T-helper 1 cell treated with Interleukin-12 subunit alpha and Interleukin-12 subunit beta and Interleukin-4 antibody, amounts not matched to agents 30 μg/mL and 1 μg/mL, for 36 hours (primary cell): ENCODE results near the gene MPP4.

Experiments
- H3K27ac Mint-ChIP-seq: one replicate; pipeline ENCODE4 v1.8.0; 2021; ENCODE audit warnings: mild to moderate bottlenecking, mixed read lengths
- H3K27me3 Mint-ChIP-seq: one replicate; pipeline ENCODE4 v1.8.0; 2021; ENCODE audit warnings: low read depth, mixed read lengths
- H3K36me3 Mint-ChIP-seq: one replicate; pipeline ENCODE4 v1.8.0; 2021; ENCODE audit warnings: low read depth, mixed read lengths
- H3K4me1 Mint-ChIP-seq: one replicate; pipeline ENCODE4 v1.8.0; 2021; ENCODE audit warnings: low read depth, mixed read lengths
- H3K4me3 Mint-ChIP-seq: one replicate; pipeline ENCODE4 v1.8.0; 2021; ENCODE audit warnings: mild to moderate bottlenecking, moderate library complexity, mixed read lengths
- H3K9me3 Mint-ChIP-seq: one replicate; pipeline ENCODE4 v1.8.0; 2021; ENCODE audit warnings: mixed read lengths

MPP4 gene

DNA sequence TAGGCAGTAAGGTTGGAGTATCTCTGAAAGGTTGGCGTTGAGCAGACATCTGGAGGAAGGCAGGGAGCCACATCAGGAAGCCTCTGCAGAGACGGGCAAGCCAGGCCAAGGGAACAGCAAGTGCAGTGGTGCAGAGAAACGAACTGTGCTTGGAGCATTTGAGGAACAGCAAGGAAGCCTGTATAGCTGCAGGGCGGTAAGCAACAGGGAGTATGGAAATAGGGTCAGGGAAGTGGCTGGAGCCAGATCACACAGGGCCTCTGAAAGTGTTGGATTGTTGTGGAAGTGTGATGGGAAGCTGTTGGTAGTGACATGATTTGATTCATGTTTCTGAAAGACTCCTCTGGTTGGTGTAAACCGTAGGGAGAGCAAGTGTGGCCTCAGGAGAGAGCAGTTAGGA, 41.7 kb downstream of the MPP4 start:
- Mint-ChIP-seq H3K27me3 (peaks cover 35% of the 10 kb centered on the region), H3K4me1 (peaks cover 4% of the 10 kb centered on the region)

DNA sequence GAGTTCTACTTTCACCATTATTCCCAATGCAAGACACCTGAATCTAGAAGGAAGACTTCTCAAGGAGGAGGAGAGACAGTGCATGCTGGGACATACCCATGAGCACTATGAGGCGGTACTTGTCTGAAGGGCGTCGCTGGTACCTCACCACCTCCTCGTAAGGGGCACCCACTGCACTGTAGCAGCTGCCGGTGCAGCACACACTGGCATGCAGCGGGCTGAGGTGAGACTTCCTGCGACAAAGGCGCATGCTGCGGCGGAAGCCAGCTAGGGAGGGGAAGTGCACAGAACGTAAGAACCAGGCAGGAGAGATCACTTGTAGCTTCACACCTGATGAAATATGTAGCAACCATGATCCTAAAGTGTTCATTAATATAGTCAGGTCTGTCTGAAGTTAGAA, 42.3 kb downstream of the MPP4 start:
- Mint-ChIP-seq H3K27ac (no peak overlapping the region), H3K4me3 (no peak overlapping the region), H3K27me3 (peaks cover 35% of the 10 kb centered on the region), H3K36me3 (no peaks in the 10 kb centered on the region), H3K4me1 (peaks cover 4% of the 10 kb centered on the region), H3K9me3 (no peaks in the 10 kb centered on the region)

More for the DNA sequence above, 41.7 kb downstream of the MPP4 start:
- H3K9me3 Mint-ChIP-seq: no peaks in the 10 kb centered on the region
- H3K27ac Mint-ChIP-seq: no peak overlapping the region
- H3K36me3 Mint-ChIP-seq: no peaks in the 10 kb centered on the region
- H3K4me3 Mint-ChIP-seq: no peak overlapping the region

DNA sequence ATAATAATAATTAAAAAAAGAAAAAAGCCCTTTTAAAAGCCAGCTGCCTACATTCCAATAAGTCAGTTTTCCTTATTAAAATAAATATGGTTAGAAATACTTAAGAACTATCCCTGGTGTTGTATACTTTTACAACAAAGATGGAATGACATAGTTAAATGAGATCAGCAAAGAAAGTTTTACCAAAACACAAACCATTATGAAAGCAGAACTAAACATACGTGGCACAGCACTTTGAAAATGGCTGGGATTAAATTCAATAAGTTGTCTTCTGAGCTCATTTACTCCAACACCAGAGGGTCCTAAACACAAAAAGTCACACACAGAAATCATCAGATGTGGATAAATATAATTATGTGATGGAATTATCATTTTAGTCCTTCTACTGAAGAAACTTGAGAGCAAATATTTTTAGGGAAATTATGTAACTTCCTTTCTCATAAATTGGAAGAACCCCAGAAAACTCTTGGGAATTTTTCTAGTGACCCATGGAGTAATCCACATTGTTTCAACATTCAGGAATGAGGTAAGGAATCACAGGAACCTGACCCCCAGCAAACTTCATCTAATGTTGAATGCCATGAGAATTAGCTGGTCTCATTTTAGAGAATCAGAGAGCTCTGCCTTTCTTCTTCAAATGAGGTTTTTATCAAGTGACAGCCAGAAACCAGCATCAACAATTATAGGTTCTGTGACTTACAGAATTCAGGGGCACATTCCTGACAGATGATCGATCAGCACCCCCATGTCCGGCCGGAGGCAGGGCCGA, 43.6 kb downstream of the MPP4 start:
- Mint-ChIP-seq H3K27ac (no peak overlapping the region), H3K36me3 (no peaks in the 10 kb centered on the region), H3K9me3 (no peaks in the 10 kb centered on the region), H3K4me3 (no peak overlapping the region), H3K4me1 (peaks cover 4% of the 10 kb centered on the region), H3K27me3 (peaks cover 39% of the 10 kb centered on the region)

DNA sequence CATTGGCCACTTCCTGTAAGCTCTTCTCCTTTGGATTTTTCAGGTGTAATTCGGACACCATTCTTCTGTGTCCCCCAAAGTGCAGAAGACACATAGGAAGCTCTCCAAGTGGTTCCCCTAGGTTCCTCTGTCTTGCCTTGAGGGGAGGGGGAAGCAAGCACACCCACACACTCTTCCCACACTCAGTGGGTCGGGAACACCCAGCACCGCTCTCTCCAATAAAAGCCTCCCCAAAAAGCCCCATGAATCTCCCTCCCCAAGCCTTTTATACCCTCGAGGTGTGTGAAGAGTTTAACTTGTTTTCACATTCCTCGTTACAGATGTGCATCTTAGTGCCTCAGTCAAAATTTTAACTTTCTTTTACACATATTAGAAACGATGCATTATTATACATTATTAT, 45.2 kb downstream of the MPP4 start:
- H3K4me3 Mint-ChIP-seq: no peak overlapping the region
- peaks cover 4% of the 10 kb centered on the region for H3K4me1 Mint-ChIP-seq
- no peaks in the 10 kb centered on the region for H3K36me3 Mint-ChIP-seq
- no peak overlapping the region for H3K27ac Mint-ChIP-seq
- H3K9me3 Mint-ChIP-seq: no peaks in the 10 kb centered on the region
- H3K27me3 Mint-ChIP-seq: peaks cover 39% of the 10 kb centered on the region

GRCh38 chr2:201649442-201649841, 49.0 kb downstream of the MPP4 start:
- Mint-ChIP-seq H3K4me1 (peaks cover 4% of the 10 kb centered on the region), H3K27me3 (peaks cover 22% of the 10 kb centered on the region), H3K9me3 (no peaks in the 10 kb centered on the region), H3K27ac (no peak overlapping the region), H3K4me3 (no peak overlapping the region), H3K36me3 (no peaks in the 10 kb centered on the region)

DNA sequence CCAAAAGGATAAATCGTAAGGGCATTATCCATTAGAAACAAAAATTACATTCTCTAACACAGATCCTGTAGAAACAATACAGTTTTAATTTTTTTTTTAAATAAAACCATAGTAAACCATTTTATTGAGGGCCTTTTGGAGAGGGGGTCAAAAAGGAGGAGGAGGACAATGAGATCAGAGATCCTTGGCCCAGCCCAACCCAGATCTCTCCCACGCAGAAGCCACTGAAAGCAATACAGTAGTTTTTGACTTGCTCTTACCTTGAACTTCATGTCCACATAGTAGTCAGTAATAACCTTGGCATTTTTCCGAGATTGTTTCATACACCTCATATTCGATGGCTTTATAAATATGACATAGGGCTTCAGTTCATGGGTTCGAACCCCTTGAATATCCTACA, 51.0 kb downstream of the MPP4 start:
- peaks cover 4% of the 10 kb centered on the region for H3K4me1 Mint-ChIP-seq

DNA sequence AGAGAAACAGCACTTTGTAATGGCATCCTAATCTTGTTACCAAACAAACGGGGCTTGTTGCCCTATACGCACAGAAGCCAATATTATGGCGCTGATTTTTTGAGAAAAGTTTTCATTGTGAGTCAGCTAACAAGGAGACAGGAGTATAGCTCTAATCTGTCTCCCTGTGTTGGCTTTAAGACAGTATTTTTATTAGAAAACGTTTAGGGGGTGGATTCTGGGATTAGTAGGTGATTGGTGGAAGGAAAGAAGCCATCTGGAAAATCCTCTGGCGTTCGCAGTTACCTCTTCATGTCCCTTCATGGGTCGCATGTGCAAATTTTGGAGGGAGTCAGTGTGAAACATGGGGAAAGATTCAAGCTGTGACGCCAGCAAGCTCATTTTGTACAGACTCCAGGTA, 54.4 kb downstream of the MPP4 start:
- Mint-ChIP-seq H3K27ac (no peak overlapping the region), H3K36me3 (no peaks in the 10 kb centered on the region), H3K4me1 (peaks cover 6% of the 10 kb centered on the region), H3K9me3 (no peaks in the 10 kb centered on the region), H3K4me3 (peak overlapping the region; percentile 79), H3K27me3 (peaks cover 1% of the 10 kb centered on the region)

More for the DNA sequence above, 51.0 kb downstream of the MPP4 start:
- Mint-ChIP-seq H3K27me3 (peaks cover 7% of the 10 kb centered on the region), H3K27ac (no peak overlapping the region), H3K36me3 (no peaks in the 10 kb centered on the region), H3K4me3 (no peak overlapping the region), H3K9me3 (no peaks in the 10 kb centered on the region)

DNA sequence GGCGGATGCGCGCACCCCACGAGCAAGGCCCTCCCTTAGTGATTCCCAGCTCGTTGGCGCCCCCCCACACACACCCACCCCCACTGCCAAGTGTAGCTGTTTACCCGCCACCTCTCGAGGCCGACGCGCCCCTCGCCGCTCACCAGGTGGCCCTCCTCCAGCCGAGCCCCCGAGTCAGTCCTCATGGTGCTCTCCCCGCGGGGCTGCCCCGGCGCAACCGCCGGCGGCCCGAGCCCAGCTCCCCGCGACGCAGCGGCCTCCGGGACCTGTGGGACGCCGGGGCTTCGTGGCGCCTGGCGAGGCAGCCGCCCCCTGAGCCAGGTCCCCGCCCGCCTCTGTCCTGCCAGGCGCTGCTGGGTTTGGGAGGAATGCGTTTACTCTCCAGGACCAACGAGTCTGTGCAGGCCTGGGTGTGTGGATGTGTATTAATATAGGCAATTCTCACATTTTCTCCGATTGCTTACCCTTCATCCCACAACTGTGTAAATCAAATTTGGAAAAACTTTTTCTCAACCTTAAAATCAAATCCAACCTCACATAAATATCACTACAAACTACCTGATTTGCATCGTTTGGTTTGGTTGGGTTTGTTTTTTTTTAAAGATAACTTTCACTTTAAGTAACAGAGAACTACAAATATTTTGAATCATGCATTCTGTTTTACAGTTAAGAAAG, 55.1 kb downstream of the MPP4 start, which contains the start of gene TMEM237:
TMEM237 (minus strand) TSS at position 288 of the 675 bp plus-strand sequence; CDS start at position 185, 103 bp downstream.
- H3K9me3 Mint-ChIP-seq: no peaks in the 10 kb centered on the region
- H3K27me3 Mint-ChIP-seq: no peaks in the 10 kb centered on the region
- peak within 1 kb of the TSS; percentile 93 for H3K27ac Mint-ChIP-seq
- H3K4me1 Mint-ChIP-seq: peaks cover 6% of the 10 kb centered on the region
- no peaks in the 10 kb centered on the region for H3K36me3 Mint-ChIP-seq
- peak within 1 kb of the TSS; percentile 86 for H3K4me3 Mint-ChIP-seq

DNA sequence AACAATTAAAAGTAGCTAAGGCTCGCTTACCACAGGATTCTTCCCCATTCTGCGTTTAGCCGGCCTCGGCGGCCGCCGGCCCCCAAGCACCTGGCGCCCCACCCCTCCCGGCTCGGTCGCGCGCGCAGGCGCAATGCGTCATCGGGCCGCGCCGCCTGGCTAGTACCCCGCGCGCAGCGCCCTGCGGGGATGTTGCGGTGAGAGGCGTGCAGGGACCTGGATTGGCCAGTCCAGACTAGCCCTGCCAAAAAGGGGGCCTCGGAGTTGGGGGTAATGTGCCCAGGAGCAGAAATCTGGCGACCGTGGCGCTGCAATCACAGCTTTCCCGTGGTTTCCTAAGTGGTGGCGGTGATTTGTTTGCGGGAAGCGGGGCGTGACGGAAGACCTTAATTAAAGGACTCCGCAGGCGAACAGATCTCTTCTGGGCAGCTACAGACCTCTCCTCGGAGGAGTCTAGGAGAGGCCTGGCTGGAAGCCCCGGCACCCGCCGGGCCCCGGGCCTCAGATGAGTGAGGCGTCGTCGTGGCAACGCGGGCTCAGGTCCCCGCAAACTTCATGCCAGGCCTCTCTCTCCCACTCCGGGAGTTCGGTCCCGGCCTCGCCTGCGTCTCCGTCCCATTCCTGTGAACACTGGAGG, 55.7 kb downstream of the MPP4 start:
- Mint-ChIP-seq H3K4me1 (peaks cover 6% of the 10 kb centered on the region), H3K27ac (peak overlapping the region; percentile 93), H3K4me3 (peak overlapping the region; percentile 86)

GRCh38 chr2:201642086-201642578, 56.3 kb downstream of the MPP4 start:
- no peaks in the 10 kb centered on the region for H3K27me3 Mint-ChIP-seq
- H3K36me3 Mint-ChIP-seq: no peaks in the 10 kb centered on the region
- H3K4me3 Mint-ChIP-seq: peak overlapping the region; percentile 86
- no peaks in the 10 kb centered on the region for H3K9me3 Mint-ChIP-seq
- peak overlapping the region; percentile 93 for H3K27ac Mint-ChIP-seq
- peaks cover 6% of the 10 kb centered on the region for H3K4me1 Mint-ChIP-seq

More for the DNA sequence above, 55.7 kb downstream of the MPP4 start:
- H3K27me3 Mint-ChIP-seq: no peaks in the 10 kb centered on the region
- H3K9me3 Mint-ChIP-seq: no peaks in the 10 kb centered on the region
- no peaks in the 10 kb centered on the region for H3K36me3 Mint-ChIP-seq

GRCh38 chr2:201639205-201639604, 59.2 kb downstream of the MPP4 start:
- Mint-ChIP-seq H3K27me3 (no peaks in the 10 kb centered on the region), H3K4me3 (no peak overlapping the region), H3K9me3 (no peaks in the 10 kb centered on the region), H3K27ac (no peak overlapping the region), H3K4me1 (peaks cover 6% of the 10 kb centered on the region), H3K36me3 (peaks cover 4% of the 10 kb centered on the region)

- Mint-ChIP-seq H3K9me3 (no peaks in the 10 kb centered on the region), H3K27me3 (no peaks in the 10 kb centered on the region), H3K4me3 (no peak overlapping the region), H3K27ac (no peak overlapping the region), H3K36me3 (peaks cover 4% of the 10 kb centered on the region), H3K4me1 (peaks cover 3% of the 10 kb centered on the region)
These were observed 60.1 kb downstream of the MPP4 start for GRCh38 chr2:201638326-201638725.

DNA sequence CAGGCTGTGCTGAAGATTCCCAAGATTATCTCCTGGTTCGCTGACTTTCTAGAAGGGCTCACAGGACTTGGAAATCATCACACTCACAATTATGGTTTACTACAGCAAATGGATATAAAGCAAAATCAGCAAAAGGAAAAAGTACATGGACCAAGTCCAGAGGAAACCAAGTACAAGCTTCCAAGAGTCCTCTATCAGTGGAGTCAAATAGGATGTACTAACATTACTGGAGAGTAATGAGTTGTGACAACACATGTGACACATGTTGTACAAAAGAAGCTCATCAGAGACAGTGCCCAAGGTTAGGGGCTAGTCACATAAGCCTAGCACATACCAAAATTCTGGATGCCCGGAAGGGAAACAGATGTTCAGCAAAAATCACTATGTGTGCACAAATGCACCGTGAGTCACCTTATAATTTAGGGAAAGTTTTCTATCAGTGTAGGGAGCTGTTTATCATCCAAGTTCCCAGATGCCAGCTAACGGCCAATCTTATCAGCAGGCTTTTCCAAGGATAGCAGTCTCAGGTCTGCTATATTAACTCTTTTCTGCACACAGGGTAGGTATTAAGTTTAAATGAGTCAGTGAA, 64.7 kb downstream of the MPP4 start:
- Mint-ChIP-seq H3K27ac (no peak overlapping the region), H3K4me1 (no peaks in the 10 kb centered on the region), H3K9me3 (peaks cover 3% of the 10 kb centered on the region), H3K4me3 (no peak overlapping the region), H3K27me3 (no peaks in the 10 kb centered on the region), H3K36me3 (peaks cover 25% of the 10 kb centered on the region)

GRCh38 chr2:201631041-201631440, 67.4 kb downstream of the MPP4 start:
- no peaks in the 10 kb centered on the region for H3K4me1 Mint-ChIP-seq
- H3K9me3 Mint-ChIP-seq: peaks cover 3% of the 10 kb centered on the region
- H3K27ac Mint-ChIP-seq: no peak overlapping the region
- H3K36me3 Mint-ChIP-seq: peaks cover 27% of the 10 kb centered on the region
- no peak overlapping the region for H3K4me3 Mint-ChIP-seq
- H3K27me3 Mint-ChIP-seq: no peaks in the 10 kb centered on the region
